Measurements from ENCODE around the gene NEO1.

- TF ChIP-seq CTCF (IDR thresholded peaks at IDR 0.05; ENCODE audit: poor library complexity) (no peak), EZH2phosphoT487 (IDR thresholded peaks at IDR 0.05; ENCODE audit: low read depth, severe bottlenecking, unreplicated experiment) (no peak)
Observed at GRCh38 chr15:73258271-73259108, 206.2 kb downstream of the NEO1 start.

Measured in hepatocyte (in vitro differentiated cells).